ENCODE results near the gene SUPT20HL1.

SUPT20HL1 gene

DNA sequence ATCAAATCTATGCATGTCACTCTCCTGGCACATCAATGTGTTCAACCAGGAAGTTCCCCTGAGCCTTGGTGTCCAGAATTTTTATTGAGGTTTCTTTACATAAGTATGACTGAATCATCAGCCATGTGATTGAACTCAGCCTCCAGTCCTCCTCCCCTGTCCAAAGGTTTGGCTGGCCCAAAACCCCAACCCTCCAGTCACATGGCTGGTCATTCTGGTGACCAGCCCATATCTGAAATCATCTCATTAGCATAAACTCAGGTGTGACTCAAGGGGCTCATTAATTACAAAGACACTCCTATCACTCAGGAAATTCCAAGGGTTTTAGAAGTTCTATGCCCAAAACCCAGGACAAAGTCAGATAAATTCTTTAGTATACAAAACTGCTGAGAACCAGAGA, 26.0 kb upstream of the SUPT20HL1 start:
- DNase-seq (ENCODE audit: low spot score): no peak
- Histone ChIP-seq H3K9me3 (ENCODE audit: severe bottlenecking) (no peaks in the 10 kb centered on the region), H3K4me3 (ENCODE audit: severe bottlenecking) (no peak overlapping the region), H3K4me1 (ENCODE audit: insufficient read depth, poor library complexity, severe bottlenecking) (no peaks in the 10 kb centered on the region), H3K27me3 (ENCODE audit: insufficient read depth, poor library complexity, severe bottlenecking) (no peaks in the 10 kb centered on the region), H3K36me3 (ENCODE audit: low read depth) (no peaks in the 10 kb centered on the region), H3K27ac (ENCODE audit: poor library complexity, severe bottlenecking) (no peak overlapping the region)
- TF ChIP-seq CTCF (IDR thresholded peaks at IDR 0.05; ENCODE audit: poor library complexity, severe bottlenecking): no peak
- ATAC-seq (ENCODE audit: low read depth): no peak

DNA sequence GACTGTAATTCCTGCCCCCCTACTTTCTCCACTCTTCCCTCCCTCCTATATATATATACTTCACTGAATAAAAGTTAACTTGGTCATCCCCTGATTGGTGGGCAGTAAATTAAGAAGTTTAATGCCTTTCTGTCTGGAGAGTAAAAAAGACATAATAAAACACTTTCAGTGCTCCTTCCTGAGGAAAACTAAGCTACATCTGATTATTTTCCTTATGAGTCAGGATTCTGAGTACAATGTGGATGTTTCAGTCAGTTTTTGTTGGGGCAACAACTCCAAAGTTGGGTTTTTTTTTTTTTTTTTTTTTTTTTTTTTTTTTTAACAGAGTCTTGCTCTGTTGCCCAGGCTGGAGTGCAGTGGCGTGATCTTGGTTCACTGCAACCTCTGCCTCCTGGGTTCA, 24.6 kb upstream of the SUPT20HL1 start:
- no peaks in the 10 kb centered on the region for H3K9me3 ChIP-seq (ENCODE audit: severe bottlenecking)
- no peaks in the 10 kb centered on the region for H3K27me3 ChIP-seq (ENCODE audit: insufficient read depth, poor library complexity, severe bottlenecking)
- no peak overlapping the region for H3K4me3 ChIP-seq (ENCODE audit: severe bottlenecking)
- DNase-seq (ENCODE audit: low spot score) (no peak), ATAC-seq (ENCODE audit: low read depth) (no peak)
- H3K27ac ChIP-seq (ENCODE audit: poor library complexity, severe bottlenecking): no peak overlapping the region
- H3K4me1 ChIP-seq (ENCODE audit: insufficient read depth, poor library complexity, severe bottlenecking): no peaks in the 10 kb centered on the region
- no peak for TF ChIP-seq CTCF (IDR thresholded peaks at IDR 0.05; ENCODE audit: poor library complexity, severe bottlenecking)
- H3K36me3 ChIP-seq (ENCODE audit: low read depth): no peaks in the 10 kb centered on the region

DNA sequence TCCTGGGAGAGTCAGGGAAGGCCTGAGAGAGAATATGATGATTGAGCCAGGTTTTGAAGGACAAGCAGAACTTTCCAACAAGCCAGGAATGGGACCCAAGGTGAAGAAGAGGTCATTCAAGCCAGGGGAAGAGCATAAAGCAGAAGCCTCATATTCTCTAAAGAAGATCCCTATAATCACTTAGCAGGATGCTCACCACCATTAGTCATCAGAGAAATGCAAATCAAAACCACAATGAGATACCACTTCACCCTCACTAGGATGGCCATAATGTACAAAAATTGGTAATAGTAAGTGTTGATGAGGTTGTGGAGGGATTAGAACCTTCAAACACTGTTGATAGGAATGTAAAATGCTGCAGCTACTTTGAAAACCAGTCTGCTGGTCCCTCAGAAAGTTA, 20.5 kb upstream of the SUPT20HL1 start:
- TF ChIP-seq CTCF (IDR thresholded peaks at IDR 0.05; ENCODE audit: poor library complexity, severe bottlenecking): no peak
- H3K36me3 ChIP-seq (ENCODE audit: low read depth): no peaks in the 10 kb centered on the region
- no peak for DNase-seq (ENCODE audit: low spot score)
- no peaks in the 10 kb centered on the region for H3K4me1 ChIP-seq (ENCODE audit: insufficient read depth, poor library complexity, severe bottlenecking)
- ATAC-seq (ENCODE audit: low read depth): no peak
- H3K4me3 ChIP-seq (ENCODE audit: severe bottlenecking): no peak overlapping the region
- H3K9me3 ChIP-seq (ENCODE audit: severe bottlenecking): no peaks in the 10 kb centered on the region
- H3K27ac ChIP-seq (ENCODE audit: poor library complexity, severe bottlenecking): no peak overlapping the region
- no peaks in the 10 kb centered on the region for H3K27me3 ChIP-seq (ENCODE audit: insufficient read depth, poor library complexity, severe bottlenecking)

DNA sequence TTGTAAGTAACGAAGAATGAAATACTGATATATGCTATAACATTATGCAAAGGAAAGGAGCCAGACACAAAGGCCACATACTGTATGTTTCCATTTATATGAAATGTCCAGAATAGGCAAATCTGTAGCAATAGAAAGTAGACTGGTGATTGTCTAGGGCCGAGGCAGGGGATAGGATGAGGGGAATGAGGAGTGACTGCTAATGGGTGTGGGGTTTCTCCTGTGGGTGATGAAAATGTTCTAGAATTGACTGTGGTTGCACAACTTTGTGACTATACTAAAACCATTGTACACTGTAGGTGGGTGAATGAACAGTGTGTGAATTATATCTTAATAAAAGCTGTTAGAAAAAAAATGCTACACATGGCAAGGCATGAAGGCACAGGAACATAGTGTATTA, 19.9 kb upstream of the SUPT20HL1 start:
- no peaks in the 10 kb centered on the region for H3K27me3 ChIP-seq (ENCODE audit: insufficient read depth, poor library complexity, severe bottlenecking)
- H3K9me3 ChIP-seq (ENCODE audit: severe bottlenecking): no peaks in the 10 kb centered on the region
- H3K4me1 ChIP-seq (ENCODE audit: insufficient read depth, poor library complexity, severe bottlenecking): no peaks in the 10 kb centered on the region
- no peak overlapping the region for H3K27ac ChIP-seq (ENCODE audit: poor library complexity, severe bottlenecking)
- no peak for TF ChIP-seq CTCF (IDR thresholded peaks at IDR 0.05; ENCODE audit: poor library complexity, severe bottlenecking)
- H3K36me3 ChIP-seq (ENCODE audit: low read depth): no peaks in the 10 kb centered on the region
- ATAC-seq (ENCODE audit: low read depth) (no peak), DNase-seq (ENCODE audit: low spot score) (no peak)
- H3K4me3 ChIP-seq (ENCODE audit: severe bottlenecking): no peak overlapping the region

DNA sequence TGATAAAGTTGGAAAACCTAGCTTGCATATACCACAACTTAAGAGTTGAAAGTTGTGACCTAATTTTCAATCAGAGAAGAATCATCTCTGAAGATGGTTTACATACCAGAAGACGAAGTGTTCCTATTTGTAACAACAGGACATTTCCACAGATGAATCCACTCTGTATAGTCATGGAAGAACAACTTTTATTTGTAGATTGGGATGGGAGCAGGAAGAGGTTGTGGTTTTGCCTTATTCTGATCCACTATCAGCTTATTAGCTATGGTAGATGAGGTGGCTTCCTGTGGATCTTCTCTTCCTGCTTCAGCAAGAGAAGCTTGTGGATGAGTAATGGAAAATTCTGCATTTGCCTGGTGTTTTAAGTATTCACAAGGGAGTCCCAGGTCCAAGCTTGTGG, 18.6 kb upstream of the SUPT20HL1 start:
- H3K4me3 ChIP-seq (ENCODE audit: severe bottlenecking): no peak overlapping the region
- H3K4me1 ChIP-seq (ENCODE audit: insufficient read depth, poor library complexity, severe bottlenecking): no peaks in the 10 kb centered on the region
- TF ChIP-seq CTCF (IDR thresholded peaks at IDR 0.05; ENCODE audit: poor library complexity, severe bottlenecking): no peak
- ATAC-seq (ENCODE audit: low read depth) (no peak), DNase-seq (ENCODE audit: low spot score) (no peak)
- no peaks in the 10 kb centered on the region for H3K27me3 ChIP-seq (ENCODE audit: insufficient read depth, poor library complexity, severe bottlenecking)
- no peaks in the 10 kb centered on the region for H3K9me3 ChIP-seq (ENCODE audit: severe bottlenecking)
- no peak overlapping the region for H3K27ac ChIP-seq (ENCODE audit: poor library complexity, severe bottlenecking)
- H3K36me3 ChIP-seq (ENCODE audit: low read depth): no peaks in the 10 kb centered on the region
